GM18507 (cell line): ENCODE results near the gene CDHR2.

Source experiments
- DNase-seq: peaks from one replicate; pipeline ENCODE4 v3.0.0; 2011; ENCODE audit warnings: low read depth; ENCODE audit not compliant: insufficient read length; ENCODE audit errors: extremely low spot score
- FAIRE-seq: peaks from 2 replicates; lab custom pipeline; 2011; peaks lifted over from hg19 to GRCh38; lab: Jason Lieb, UNC

The CDHR2 gene

GRCh38 chr5:176527246-176528222 lies 21.6 kb upstream of the CDHR2 start:
- FAIRE-seq (no peak), DNase-seq (no peak)

GRCh38 chr5:176528301-176528700 lies 20.8 kb upstream of the CDHR2 start:
- DNase-seq (no peak), FAIRE-seq (no peak)

GRCh38 chr5:176528761-176529115 lies 20.4 kb upstream of the CDHR2 start:
- FAIRE-seq (no peak), DNase-seq (no peak)

- FAIRE-seq (no peak), DNase-seq (no peak)
These were observed 19.9 kb upstream of the CDHR2 start for GRCh38 chr5:176529116-176529740.

- DNase-seq (no peak), FAIRE-seq (no peak)
These were observed 19.4 kb upstream of the CDHR2 start for GRCh38 chr5:176529741-176530141.

GRCh38 chr5:176530393-176530982 lies 18.7 kb upstream of the CDHR2 start:
- no peak for FAIRE-seq
- no peak for DNase-seq

- FAIRE-seq (no peak), DNase-seq (no peak)
These were observed 17.9 kb upstream of the CDHR2 start for GRCh38 chr5:176530983-176531901.

GRCh38 chr5:176531902-176532493 lies 17.1 kb upstream of the CDHR2 start:
- no peak for FAIRE-seq
- DNase-seq: no peak

- no peak for FAIRE-seq
- no peak for DNase-seq
These were observed 16.3 kb upstream of the CDHR2 start for GRCh38 chr5:176532795-176533194.

- no peak for DNase-seq
- no peak for FAIRE-seq
These were observed 15.8 kb upstream of the CDHR2 start for GRCh38 chr5:176533390-176533789.

- FAIRE-seq: peak; percentile 85
- no peak for DNase-seq
These were observed 15.1 kb upstream of the CDHR2 start for GRCh38 chr5:176533894-176534611.

- DNase-seq (no peak), FAIRE-seq (peak; percentile 61)
These were observed 14.5 kb upstream of the CDHR2 start for GRCh38 chr5:176534640-176535039.

- peak; percentile 78 for FAIRE-seq
- DNase-seq: no peak
These were observed 14.0 kb upstream of the CDHR2 start for GRCh38 chr5:176535101-176535663.

GRCh38 chr5:176535664-176536131 lies 13.4 kb upstream of the CDHR2 start:
- FAIRE-seq (no peak), DNase-seq (no peak)

GRCh38 chr5:176536132-176536901 lies 12.8 kb upstream of the CDHR2 start:
- peak; percentile 80 for FAIRE-seq
- DNase-seq: peak; percentile 65

GRCh38 chr5:176536902-176537553 lies 12.1 kb upstream of the CDHR2 start, which contains the start of gene RNF44:
Gene RNF44, minus strand, starts transcription at chr5:176537402. Its CDS starts 4,930 bp downstream, at chr5:176532472.
- DNase-seq (peak; percentile 71), FAIRE-seq (no peak)
